ENCODE data around the gene FANCC.

FANCC gene

GRCh38 chr9:95118596-95118995 is 198.9 kb downstream of the FANCC start:
- no peak for TF ChIP-seq ZBTB7A (IDR thresholded peaks at IDR 0.05; ENCODE audit: low read depth)
- TF ChIP-seq TEAD4 (IDR thresholded peaks at IDR 0.05) = no peak
- no peak for TF ChIP-seq CEBPB (IDR thresholded peaks at IDR 0.05)
- no peak for TF ChIP-seq USF1 (IDR thresholded peaks at IDR 0.05)
- no peak for TF ChIP-seq REST (IDR thresholded peaks at IDR 0.05; ENCODE audit: low read depth)
- TF ChIP-seq YY1 (IDR thresholded peaks at IDR 0.05; ENCODE audit: low read depth) = no peak
- no peak for TF ChIP-seq TAF1 (IDR thresholded peaks at IDR 0.05; ENCODE audit: low read depth)
- no peak for TF ChIP-seq EGR1 (IDR thresholded peaks at IDR 0.05)
- TF ChIP-seq, protein P1, sequence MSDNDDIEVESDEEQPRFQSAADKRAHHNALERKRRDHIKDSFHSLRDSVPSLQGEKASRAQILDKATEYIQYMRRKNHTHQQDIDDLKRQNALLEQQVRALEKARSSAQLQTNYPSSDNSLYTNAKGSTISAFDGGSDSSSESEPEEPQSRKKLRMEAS (IDR thresholded peaks at IDR 0.05) = no peak
- TF ChIP-seq FOXM1 (IDR thresholded peaks at IDR 0.05; ENCODE audit: borderline replicate concordance, low read depth) = no peak
- no peak for TF ChIP-seq TCF12 (IDR thresholded peaks at IDR 0.05; ENCODE audit: low read depth)
- TF ChIP-seq CREB1 (IDR thresholded peaks at IDR 0.05; ENCODE audit: low read depth) = no peak
- no peak for TF ChIP-seq NFIC (IDR thresholded peaks at IDR 0.05)
- TF ChIP-seq RAD21 (IDR thresholded peaks at IDR 0.05; ENCODE audit: low read depth) = no peak
- TF ChIP-seq EP300 (IDR thresholded peaks at IDR 0.05; ENCODE audit: borderline replicate concordance) = no peak

DNA sequence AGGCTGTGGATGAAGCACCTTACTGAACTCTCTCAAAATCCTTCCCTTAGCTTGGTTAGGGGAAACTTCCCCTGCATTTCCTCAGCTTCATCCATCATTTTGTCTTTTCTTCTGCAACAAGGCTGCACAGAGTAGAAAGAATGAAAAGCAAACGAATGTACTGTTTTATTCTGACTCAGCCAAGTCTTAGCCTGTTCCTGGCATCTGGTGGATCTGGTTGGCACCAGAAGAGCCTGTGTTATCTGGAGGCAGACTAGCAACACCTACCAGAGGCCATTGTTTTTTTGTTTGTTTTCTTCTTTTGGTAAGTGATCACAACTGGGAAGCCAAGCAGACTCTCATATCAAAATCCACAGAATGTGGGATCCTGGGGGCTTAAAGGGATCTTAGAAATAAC is 200.7 kb downstream of the FANCC start:
- no peak for TF ChIP-seq TAF1 (IDR thresholded peaks at IDR 0.05; ENCODE audit: low read depth)
- no peak for TF ChIP-seq ZBTB7A (IDR thresholded peaks at IDR 0.05; ENCODE audit: low read depth)
- no peak for TF ChIP-seq USF1 (IDR thresholded peaks at IDR 0.05)
- no peak for TF ChIP-seq EGR1 (IDR thresholded peaks at IDR 0.05)
- no peak for TF ChIP-seq YY1 (IDR thresholded peaks at IDR 0.05; ENCODE audit: low read depth)

- TF ChIP-seq EGR1 (IDR thresholded peaks at IDR 0.05) = no peak
- peak; percentile 40 for TF ChIP-seq RAD21 (IDR thresholded peaks at IDR 0.05; ENCODE audit: low read depth)
These were observed 201.3 kb downstream of the FANCC start for GRCh38 chr9:95116002-95116807.

DNA sequence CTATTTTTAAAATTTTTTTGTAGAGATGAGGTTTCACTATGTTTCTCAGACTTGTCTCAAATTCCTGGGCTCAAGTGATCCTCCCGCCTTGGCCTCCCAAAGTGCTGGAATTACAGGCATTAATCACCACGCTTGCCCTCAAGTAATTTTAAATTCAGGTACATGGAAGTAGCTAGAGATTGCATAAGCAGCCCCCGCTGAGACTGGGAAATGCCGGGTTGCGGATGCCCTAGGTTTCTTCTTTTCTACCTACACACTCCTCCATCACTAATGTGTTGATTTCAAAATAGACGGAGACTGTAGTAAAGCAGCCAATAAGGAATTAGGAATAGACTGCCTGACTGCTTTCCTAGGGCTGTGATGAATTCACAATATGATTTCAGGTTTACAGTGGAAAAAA is 202.4 kb downstream of the FANCC start:
- no peak for TF ChIP-seq EP300 (IDR thresholded peaks at IDR 0.05; ENCODE audit: borderline replicate concordance)
- TF ChIP-seq YY1 (IDR thresholded peaks at IDR 0.05; ENCODE audit: low read depth) = no peak

- TF ChIP-seq CREB1 (IDR thresholded peaks at IDR 0.05; ENCODE audit: low read depth) (no peak), REST (IDR thresholded peaks at IDR 0.05; ENCODE audit: low read depth) (no peak), TAF1 (IDR thresholded peaks at IDR 0.05; ENCODE audit: low read depth) (no peak), USF1 (IDR thresholded peaks at IDR 0.05) (no peak), EP300 (IDR thresholded peaks at IDR 0.05; ENCODE audit: borderline replicate concordance) (no peak), NFIC (IDR thresholded peaks at IDR 0.05) (no peak), ZBTB7A (IDR thresholded peaks at IDR 0.05; ENCODE audit: low read depth) (no peak), EGR1 (IDR thresholded peaks at IDR 0.05) (no peak)
These were observed 204.9 kb downstream of the FANCC start for GRCh38 chr9:95112436-95113280.

- no peak for TF ChIP-seq REST (IDR thresholded peaks at IDR 0.05; ENCODE audit: low read depth)
- no peak for TF ChIP-seq CEBPB (IDR thresholded peaks at IDR 0.05)
- TF ChIP-seq CREB1 (IDR thresholded peaks at IDR 0.05; ENCODE audit: low read depth) = no peak
- no peak for TF ChIP-seq YY1 (IDR thresholded peaks at IDR 0.05; ENCODE audit: low read depth)
- TF ChIP-seq FOXM1 (IDR thresholded peaks at IDR 0.05; ENCODE audit: borderline replicate concordance, low read depth) = no peak
- no peak for TF ChIP-seq EGR1 (IDR thresholded peaks at IDR 0.05)
- TF ChIP-seq TCF12 (IDR thresholded peaks at IDR 0.05; ENCODE audit: low read depth) = no peak
- TF ChIP-seq ZBTB7A (IDR thresholded peaks at IDR 0.05; ENCODE audit: low read depth) = no peak
- TF ChIP-seq USF1 (IDR thresholded peaks at IDR 0.05) = no peak
- TF ChIP-seq TAF1 (IDR thresholded peaks at IDR 0.05; ENCODE audit: low read depth) = no peak
- TF ChIP-seq EP300 (IDR thresholded peaks at IDR 0.05; ENCODE audit: borderline replicate concordance) = no peak
- TF ChIP-seq RAD21 (IDR thresholded peaks at IDR 0.05; ENCODE audit: low read depth) = no peak
- TF ChIP-seq TEAD4 (IDR thresholded peaks at IDR 0.05) = no peak
- no peak for TF ChIP-seq NFIC (IDR thresholded peaks at IDR 0.05)
- TF ChIP-seq, protein P1 (IDR thresholded peaks at IDR 0.05) = no peak
These were observed 205.8 kb downstream of the FANCC start for GRCh38 chr9:95111716-95112115.

All from Ishikawa (cell line).